H1 (cell line): Measurements from ENCODE around the gene DGKD. TPM values are rescaled to one million over a fixed set of nuclear protein-coding genes. Genes with fewer than 3 reads are reported as not detected.

Experiments
- CTCF ChIA-PET: fragments of 300-600 bp; sonication (Branson Sonifier 250); formaldehyde crosslinking; loops from one replicate; lab custom pipeline; 2021; ENCODE audit not compliant: partially characterized antibody; lab: Charles Lee
- POLR2A ChIA-PET: fragments of 300-600 bp; sonication (Branson Sonifier 250); formaldehyde crosslinking; loops from one replicate; lab custom pipeline; 2021; ENCODE audit warnings: inconsistent platforms; ENCODE audit not compliant: partially characterized antibody; lab: Charles Lee
- DNase-seq, 2 experiments: peaks; one replicate each; pipeline versions ENCODE4 v3.0.0 to v3.0.0-alpha.2; 2010 to 2022; ENCODE audit warnings: low spot score in 2 of 2, low read depth in 1 of 2, mixed read lengths in 1 of 2
- FAIRE-seq: peaks from 2 replicates; lab custom pipeline; 2011; peaks lifted over from hg19 to GRCh38; lab: Jason Lieb, UNC
- H2AFZ ChIP-seq: 2 replicates; pipeline ENCODE4 v1.8.1; 2012; ENCODE audit warnings: low read length, inconsistent platforms
- H2AK5ac ChIP-seq: 2 replicates; pipeline ENCODE4 v1.6.1; 2013; ENCODE audit warnings: low read depth, low read length
- H2BK120ac ChIP-seq: replicated peaks from 2 replicates; pipeline ENCODE3; 2013; ENCODE audit warnings: low read depth, low read length, inconsistent platforms
- H2BK12ac ChIP-seq: 2 replicates; pipeline ENCODE4 v1.6.1; 2013; ENCODE audit warnings: low read depth, low read length
- H2BK15ac ChIP-seq: 2 replicates; pipeline ENCODE4 v1.6.1; 2013; ENCODE audit warnings: low read length
- H2BK20ac ChIP-seq: 2 replicates; pipeline ENCODE4 v1.6.1; 2013; ENCODE audit warnings: low read length
- H2BK5ac ChIP-seq: 2 replicates; pipeline ENCODE4 v1.6.1; 2013; ENCODE audit warnings: low read depth, low read length
- H3K14ac ChIP-seq: 2 replicates; pipeline ENCODE4 v1.6.1; 2013; ENCODE audit warnings: inconsistent platforms; ENCODE audit not compliant: insufficient read length
- H3K18ac ChIP-seq: 2 replicates; pipeline ENCODE4 v1.6.1; 2013; ENCODE audit warnings: low read length; ENCODE audit errors: extremely low read depth
- H3K23ac ChIP-seq: 2 replicates; pipeline ENCODE4 v1.6.1; 2013; ENCODE audit warnings: inconsistent platforms; ENCODE audit not compliant: insufficient read length
- H3K23me2 ChIP-seq: 2 replicates; pipeline ENCODE4 v1.6.1; 2013; ENCODE audit warnings: low read depth, low read length
- H3K27ac ChIP-seq: 2 replicates; pipeline ENCODE4 v1.6.1; 2011; ENCODE audit warnings: low read depth, low read length, inconsistent platforms
- H3K27me3 ChIP-seq, 4 experiments: replicated peaks in 1 of 4; 1 replicate in 1 of 4; 2 replicates in 3 of 4; pipeline versions ENCODE4 v1.6.1 to v1.8.1; 2011 to 2013; ENCODE audit warnings: low read length in 3 of 4, mild to moderate bottlenecking in 3 of 4, inconsistent platforms in 2 of 4, mixed read lengths in 2 of 4, moderate library complexity in 1 of 4; ENCODE audit not compliant: control insufficient read depth in 3 of 4, insufficient read depth in 3 of 4; ENCODE audit errors: extremely low read depth in 1 of 4
- H3K36me3 ChIP-seq, 4 experiments: 2 replicates each; pipeline versions ENCODE4 v1.6.1 to v1.8.1; 2011 to 2013; ENCODE audit warnings: mild to moderate bottlenecking in 4 of 4, low read length in 3 of 4, moderate library complexity in 2 of 4, control low read depth in 1 of 4, inconsistent platforms in 1 of 4; ENCODE audit not compliant: insufficient read depth in 4 of 4, control insufficient read depth in 2 of 4
- H3K4ac ChIP-seq: replicated peaks from 2 replicates; pipeline ENCODE3; 2013; ENCODE audit warnings: low read length, low read depth, mixed read lengths, inconsistent platforms; ENCODE audit not compliant: insufficient read length
- H3K4me1 ChIP-seq, 4 experiments: replicated peaks in 1 of 4; 1 replicate in 1 of 4; 2 replicates in 3 of 4; pipeline versions ENCODE4 v1.6.1 to v1.8.1; 2011 to 2013; ENCODE audit warnings: low read length in 3 of 4, inconsistent platforms in 2 of 4, mixed read lengths in 1 of 4; ENCODE audit not compliant: insufficient read depth in 4 of 4, control insufficient read depth in 3 of 4
- H3K4me2 ChIP-seq, 2 experiments: 2 replicates each; pipeline versions ENCODE4 v1.6.1 to v1.8.1; 2011 to 2013; ENCODE audit warnings: low read depth in 2 of 2, low read length in 2 of 2, control low read depth in 1 of 2, inconsistent platforms in 1 of 2, mild to moderate bottlenecking in 1 of 2; ENCODE audit not compliant: insufficient read depth in 1 of 2
- H3K4me3 ChIP-seq, 4 experiments: fragments of 200-600, 300-600 bp in 1 of 4; sonication (generic), shearing (Covaris generic), sonication (Bioruptor Twin) in 1 of 4; 2 replicates each; pipeline versions ENCODE4 v1.5.1 to v1.8.1; 2011 to 2016; ENCODE audit warnings: low read length in 4 of 4, low read depth in 3 of 4, control low read depth in 2 of 4, inconsistent platforms in 2 of 4, mild to moderate bottlenecking in 2 of 4, mixed read lengths in 1 of 4, moderate library complexity in 1 of 4; ENCODE audit not compliant: insufficient read depth in 2 of 4; ENCODE audit errors: extremely low read depth in 1 of 4
- H3K56ac ChIP-seq: replicated peaks from 2 replicates; pipeline ENCODE3; 2013; ENCODE audit warnings: low read depth, mild to moderate bottlenecking, mixed read lengths, low read length, inconsistent platforms; ENCODE audit not compliant: insufficient read length
- H3K79me1 ChIP-seq: 2 replicates; pipeline ENCODE4 v1.6.1; 2013; ENCODE audit warnings: low read depth, low read length, control low read depth
- H3K79me2 ChIP-seq, 2 experiments: 2 replicates each; pipeline versions ENCODE4 v1.6.1 to v1.8.1; 2012 to 2013; ENCODE audit warnings: low read length in 2 of 2, mild to moderate bottlenecking in 2 of 2, inconsistent platforms in 1 of 2; ENCODE audit not compliant: insufficient read depth in 2 of 2, control insufficient read depth in 1 of 2
- H3K9ac ChIP-seq, 4 experiments: replicated peaks in 1 of 4; 1 replicate in 1 of 4; 2 replicates in 3 of 4; pipeline versions ENCODE4 v1.6.1 to v1.8.1; 2011 to 2013; ENCODE audit warnings: low read depth in 3 of 4, low read length in 3 of 4, control low read depth in 2 of 4, mild to moderate bottlenecking in 2 of 4, moderate library complexity in 2 of 4, inconsistent platforms in 1 of 4; ENCODE audit errors: extremely low read depth in 1 of 4
- H3K9me3 ChIP-seq, 2 experiments: 2 replicates each; pipeline versions ENCODE4 v1.6.1 to v1.8.1; 2012 to 2013; ENCODE audit warnings: mild to moderate bottlenecking in 2 of 2, moderate library complexity in 2 of 2, control low read depth in 1 of 2, inconsistent platforms in 1 of 2, low read depth in 1 of 2, low read length in 1 of 2, mixed read lengths in 1 of 2; ENCODE audit not compliant: insufficient read depth in 2 of 2
- H4K20me1 ChIP-seq, 2 experiments: replicated peaks in 1 of 2; 2 replicates each; pipeline versions ENCODE3 to v1.8.1; 2011 to 2013; ENCODE audit warnings: inconsistent platforms in 2 of 2, low read length in 2 of 2, mild to moderate bottlenecking in 1 of 2; ENCODE audit not compliant: insufficient read depth in 2 of 2, control insufficient read depth in 1 of 2
- H4K5ac ChIP-seq: 2 replicates; pipeline ENCODE4 v1.6.1; 2013; ENCODE audit warnings: low read length, low read depth, mixed read lengths, inconsistent platforms; ENCODE audit not compliant: insufficient read length
- H4K8ac ChIP-seq: 2 replicates; pipeline ENCODE4 v1.8.0; 2013; ENCODE audit warnings: mild to moderate bottlenecking, moderate library complexity, low read length, inconsistent platforms; ENCODE audit not compliant: insufficient read depth; ENCODE audit errors: extremely low read depth
- H4K91ac ChIP-seq: replicated peaks from 2 replicates; pipeline ENCODE3; 2013; ENCODE audit warnings: low read length, mixed read lengths, inconsistent platforms; ENCODE audit not compliant: insufficient read length
- CTBP2 ChIP-seq: IDR thresholded peaks from 2 replicates; pipeline ENCODE4 v1.7.0; 2011; ENCODE audit warnings: borderline replicate concordance, mild to moderate bottlenecking, moderate library complexity, mixed read lengths, low read length; ENCODE audit not compliant: insufficient read depth, insufficient read length
- CTCF ChIP-seq, 3 experiments: IDR thresholded peaks; 1 replicate in 2 of 3; 2 replicates in 1 of 3; pipeline versions ENCODE4 v1.5.1 to v1.6.1; 2011; ENCODE audit warnings: low read length in 3 of 3, mild to moderate bottlenecking in 3 of 3, inconsistent platforms in 2 of 3, low read depth in 1 of 3, moderate library complexity in 1 of 3; ENCODE audit not compliant: insufficient read depth in 1 of 3; ENCODE audit errors: control extremely low read depth in 1 of 3
- EGR1 ChIP-seq: IDR thresholded peaks from 2 replicates; pipeline ENCODE4 v1.6.1; 2011; ENCODE audit warnings: low read depth, low read length, borderline replicate concordance
- KDM1A ChIP-seq: fragments of 200-600, 300-600 bp; sonication (generic); IDR thresholded peaks from 2 replicates; pipeline ENCODE4 v1.7.1; 2016; ENCODE audit warnings: mild to moderate bottlenecking, low read length, borderline replicate concordance
- NRF1 ChIP-seq: IDR thresholded peaks from 2 replicates; pipeline ENCODE4 v1.6.1; 2011; ENCODE audit warnings: mild to moderate bottlenecking, low read depth, low read length, improper control_type of control experiment
- SP1 ChIP-seq: IDR thresholded peaks from 2 replicates; pipeline ENCODE4 v1.6.1; 2011; ENCODE audit warnings: low read depth, low read length
- YY1 ChIP-seq: IDR thresholded peaks from 2 replicates; pipeline ENCODE4 v1.6.1; 2011; ENCODE audit warnings: low read depth, mild to moderate bottlenecking, low read length
- WGBS, 2 experiments: shearing (Covaris generic) in 1 of 2; methylation state at CpG; one replicate each; pipeline versions ENCODE4 v1.1.6 to v1.1.7; 2013 to 2015; ENCODE audit warnings: low lambda C conversion rate in 2 of 2, mixed read lengths in 2 of 2, inconsistent platforms in 1 of 2, low coverage in 1 of 2, missing lambda C conversion rate in 1 of 2; ENCODE audit not compliant: insufficient replicate concordance in 2 of 2, insufficient coverage in 1 of 2, insufficient read length in 1 of 2; ENCODE audit errors: extremely low coverage in 1 of 2, missing lambda C conversion rate in 1 of 2; 5-methylcytosine and 5-hydroxymethylcytosine counted together
- polyA plus RNA-seq, 7 experiments: library from polyadenylated mRNA; depleted of rRNA in 3 of 7; stranded (reverse) in 5 of 7; unstranded in 2 of 7; fragments of >200 nt in 5 of 7; fragments of 200-250 nt in 2 of 7; gene quantifications; 1 replicate in 5 of 7; 2 replicates in 1 of 7; 4 replicates in 1 of 7; pipeline versions ENCODE4 v1.2.1 to v1.2.3, GENCODE V29; 2011 to 2013; ENCODE audit warnings: missing spikeins in 2 of 7, mixed read lengths in 2 of 7
- total RNA-seq: library from RNA; stranded (reverse); fragmentation: NEBNext Ultra II Directional; extraction: Animal tissue kit (Norgen Biotek cat#: 25700); gene quantifications from 2 replicates; pipeline ENCODE4 v1.2.1, GENCODE V29; 2021
- TF ChIP-seq, protein P1 (sequence below): IDR thresholded peaks from 2 replicates; pipeline ENCODE4 v1.6.1; 2011; ENCODE audit warnings: low read length, improper control_type of control experiment

DGKD gene
- total and polyA plus RNA-seq, 2 of the 8 experiments (the other 6 are each of a cell fraction or from before 2014, with no cell fraction given), result 7.7 to 30.9 TPM

- no peak overlapping the region for H2BK5ac ChIP-seq
- H2BK20ac ChIP-seq, result no peak overlapping the region
- H3K27me3 ChIP-seq, result no peaks in the 10 kb centered on the region
- FAIRE-seq (no peak), DNase-seq (no peak)
- no peak overlapping the region for H4K5ac ChIP-seq
- no peak overlapping the region for H3K27ac ChIP-seq
- H3K4ac ChIP-seq, result no peak overlapping the region
- H2BK120ac ChIP-seq, result no peak overlapping the region
- peaks cover 0 to 6% (median 2%) of the 10 kb centered on the region in 4 experiments; a peak in 4 of 8 replicates for H3K36me3 ChIP-seq
- no peak overlapping the region for H2AFZ ChIP-seq
- no peak overlapping the region for H3K14ac ChIP-seq
- TF ChIP-seq KDM1A (no peak), CTBP2 (no peak), EGR1 (no peak), YY1 (no peak), NRF1 (no peak), SP1 (no peak), CTCF (IDR thresholded peaks at IDR 0.05; ENCODE audit: control extremely low read depth in 1 of 3, insufficient read depth in 1 of 3, low read depth in 1 of 3, low read length in 3 of 3) (no peak)
- TF ChIP-seq, protein P1, sequence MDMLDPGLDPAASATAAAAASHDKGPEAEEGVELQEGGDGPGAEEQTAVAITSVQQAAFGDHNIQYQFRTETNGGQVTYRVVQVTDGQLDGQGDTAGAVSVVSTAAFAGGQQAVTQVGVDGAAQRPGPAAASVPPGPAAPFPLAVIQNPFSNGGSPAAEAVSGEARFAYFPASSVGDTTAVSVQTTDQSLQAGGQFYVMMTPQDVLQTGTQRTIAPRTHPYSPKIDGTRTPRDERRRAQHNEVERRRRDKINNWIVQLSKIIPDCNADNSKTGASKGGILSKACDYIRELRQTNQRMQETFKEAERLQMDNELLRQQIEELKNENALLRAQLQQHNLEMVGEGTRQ, result no peak
- H3K79me1 ChIP-seq, result no peaks in the 10 kb centered on the region
- H3K56ac ChIP-seq, result no peak overlapping the region
- H3K23me2 ChIP-seq, result peaks cover under 1% of the 10 kb centered on the region; the same call in 1 of the 2 replicates
- ChIA-PET POLR2A (no interaction called here), CTCF (interaction anchor here (0.5 to 4.5 kb wide), 5 partner anchors 10 to 572 kb away, joined by 3 to 25 read pairs (median 4); no protein-coding TSS in a partner anchor)
- H3K4me1 ChIP-seq, result no peaks in the 10 kb centered on the region
- no peaks in the 10 kb centered on the region for H3K9me3 ChIP-seq
- H4K20me1 ChIP-seq, result peaks cover 0 to 2% of the 10 kb centered on the region in 2 experiments
- H2BK15ac ChIP-seq, result no peak overlapping the region
- WGBS, 2 experiments, result 94% methylated on average over 19 of the region's 20 CpGs; no CpG with 5 or more reads in 1 of the 2 experiments
- no peak overlapping the region for H2AK5ac ChIP-seq
- no peak overlapping the region for H2BK12ac ChIP-seq
- no peak overlapping the region for H3K4me2 ChIP-seq
- H3K9ac ChIP-seq, result no peak overlapping the region
- H3K23ac ChIP-seq, result no peak overlapping the region
- no peak overlapping the region for H3K18ac ChIP-seq
- H3K4me3 ChIP-seq, result no peak overlapping the region
- no peaks in the 10 kb centered on the region for H3K79me2 ChIP-seq
- no peak overlapping the region for H4K8ac ChIP-seq
- H4K91ac ChIP-seq, result no peak overlapping the region
Observed at GRCh38 chr2:233458031-233458610, 103.8 kb downstream of the DGKD start.
